HuH-7.5 (cell line): ENCODE measurements around the gene HIGD1A.
A peak's percentile ranks its signal among the peaks of the same experiment; 100 is the strongest.
"Not testable (repeated sequence)": the region's sequence is repeated elsewhere in the genome, so short reads cannot be mapped to it uniquely, and the experiment has no call there.

Source experiments
- DNase-seq: peaks from one replicate; pipeline ENCODE4 v3.0.0; 2011; ENCODE audit warnings: low spot score

Gene HIGD1A

GRCh38 chr3:42829083-42829627, 24.9 kb upstream of the HIGD1A start:
- no peak for DNase-seq

GRCh38 chr3:42827654-42828053, 23.4 kb upstream of the HIGD1A start:
- no peak for DNase-seq

GRCh38 chr3:42827023-42827422, 22.7 kb upstream of the HIGD1A start:
- DNase-seq: no peak

GRCh38 chr3:42826141-42826540, 21.9 kb upstream of the HIGD1A start:
- no peak for DNase-seq

- DNase-seq: no peak
Observed at GRCh38 chr3:42823351-42823750, 19.1 kb upstream of the HIGD1A start.

- no peak for DNase-seq
Observed at GRCh38 chr3:42822828-42823227, 18.5 kb upstream of the HIGD1A start.

GRCh38 chr3:42820746-42821051, 16.4 kb upstream of the HIGD1A start:
- DNase-seq: no peak

- DNase-seq: no peak
Observed at GRCh38 chr3:42819351-42819965, 15.2 kb upstream of the HIGD1A start.

GRCh38 chr3:42815826-42816225, 11.5 kb upstream of the HIGD1A start:
- DNase-seq: no peak

- DNase-seq: no peak
Observed at GRCh38 chr3:42814914-42815507, 10.7 kb upstream of the HIGD1A start.

- no peak for DNase-seq
Observed at GRCh38 chr3:42814246-42814645, 10.0 kb upstream of the HIGD1A start.

- DNase-seq: not testable (repeated sequence)
Observed at GRCh38 chr3:42811118-42811883, 7.0 kb upstream of the HIGD1A start.

GRCh38 chr3:42810706-42811105, 6.4 kb upstream of the HIGD1A start:
- DNase-seq: not testable (repeated sequence)

GRCh38 chr3:42809202-42809601, 4.9 kb upstream of the HIGD1A start, which contains the start of gene ACKR2:
Gene ACKR2, plus strand, starts transcription at chr3:42809445. Its CDS starts 55,058 bp downstream, at chr3:42864503.
- no peak for DNase-seq

- no peak for DNase-seq
Observed at GRCh38 chr3:42807929-42808328, 3.6 kb upstream of the HIGD1A start.

GRCh38 chr3:42805141-42805821, 991 bp upstream of the HIGD1A start:
- DNase-seq: peak; percentile 50

GRCh38 chr3:42804831-42805132, 492 bp upstream of the HIGD1A start:
- DNase-seq: no peak

GRCh38 chr3:42803414-42804105, 730 bp downstream of the HIGD1A start:
- DNase-seq: peak; percentile 57

GRCh38 chr3:42802876-42803413, 1.3 kb downstream of the HIGD1A start:
- DNase-seq: no peak

- no peak for DNase-seq
Observed at GRCh38 chr3:42801784-42802183, 2.5 kb downstream of the HIGD1A start.

- no peak for DNase-seq
Observed at GRCh38 chr3:42801048-42801620, 3.2 kb downstream of the HIGD1A start.
